GM12892 (cell line): ENCODE data around the gene CCRL2.

Source experiments
- POLR2A ChIP-seq: IDR thresholded peaks from 2 replicates; pipeline ENCODE4 v1.6.1; 2011; ENCODE audit warnings: low read depth, low read length, control low read depth
- POLR2AphosphoS5 ChIP-seq: IDR thresholded peaks from 2 replicates; pipeline ENCODE4 v1.6.1; 2011; ENCODE audit warnings: low read depth, low read length, control low read depth
- TAF1 ChIP-seq: IDR thresholded peaks from 2 replicates; pipeline ENCODE4 v1.6.1; 2011; ENCODE audit warnings: low read depth, mild to moderate bottlenecking, control low read depth, low read length, borderline replicate concordance

DNA sequence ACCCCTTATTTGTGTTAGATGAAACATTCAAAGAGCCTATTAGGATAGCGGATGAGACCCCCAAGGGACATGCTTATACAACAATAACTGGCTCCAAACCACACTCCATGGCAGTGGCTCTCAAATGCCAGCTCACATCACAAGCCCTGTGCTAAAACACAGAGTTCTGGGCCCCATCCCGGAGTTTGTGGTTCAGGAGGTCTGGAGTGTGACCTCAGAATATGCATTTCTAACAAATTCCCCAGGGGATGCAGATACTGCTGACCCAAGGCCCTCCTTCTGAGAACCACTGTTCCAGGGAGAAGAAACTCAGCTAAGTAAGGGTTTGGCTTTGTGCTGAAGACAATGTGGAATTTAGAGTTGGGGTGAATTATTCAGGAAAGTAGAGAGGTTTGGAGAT, 3.6 kb downstream of the CCRL2 start:
- TF ChIP-seq POLR2A (no peak), POLR2AphosphoS5 (no peak), TAF1 (no peak)
